GM21717 (cell line): ENCODE measurements around the gene CCDC191.

ENCODE experiments used
- ATAC-seq: cut with Tn5 transposase; IDR thresholded peaks from one replicate; pipeline ENCODE4 v1.9.1; 2021; ENCODE audit warnings: mild to moderate bottlenecking, moderate library complexity; ENCODE audit not compliant: unreplicated experiment

CCDC191 gene

DNA sequence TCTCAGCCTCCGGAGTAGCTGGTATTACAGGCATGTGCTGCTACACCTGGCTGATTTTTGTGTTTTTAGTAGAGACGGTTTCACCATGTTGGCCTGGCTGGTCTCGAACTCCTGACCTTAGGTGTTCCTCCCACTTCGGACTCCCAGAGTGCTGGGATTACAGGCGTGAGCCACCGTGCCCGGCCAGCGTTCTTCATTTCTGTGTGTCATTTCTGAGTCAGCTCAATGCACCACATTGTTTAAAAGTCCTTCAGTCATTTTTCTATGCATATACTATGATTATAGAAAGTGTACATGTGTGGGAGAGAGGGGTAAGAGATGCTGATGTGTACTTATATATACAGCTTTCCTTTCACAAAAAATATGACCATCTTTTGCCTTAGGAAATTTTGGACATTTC is 2.3 kb upstream of the CCDC191 start:
- no peak for ATAC-seq

DNA sequence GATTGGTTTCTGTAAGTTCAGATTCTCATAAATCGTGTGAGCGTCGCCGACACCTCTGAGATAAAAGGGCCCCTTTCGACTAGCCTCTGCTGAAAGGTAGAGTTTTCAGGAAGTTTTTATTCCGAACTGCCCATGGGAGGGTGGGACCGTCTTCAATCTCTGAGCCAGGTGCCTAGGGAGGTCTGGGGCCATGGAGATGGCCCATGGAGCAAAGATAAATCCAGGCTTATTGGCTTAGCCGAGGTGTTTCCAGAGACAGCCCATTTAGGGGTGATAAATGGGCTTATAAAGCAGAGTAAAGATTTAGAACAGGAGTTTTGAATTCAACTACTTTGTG is 653 bp upstream of the CCDC191 start:
- peak; percentile 10 for ATAC-seq

DNA sequence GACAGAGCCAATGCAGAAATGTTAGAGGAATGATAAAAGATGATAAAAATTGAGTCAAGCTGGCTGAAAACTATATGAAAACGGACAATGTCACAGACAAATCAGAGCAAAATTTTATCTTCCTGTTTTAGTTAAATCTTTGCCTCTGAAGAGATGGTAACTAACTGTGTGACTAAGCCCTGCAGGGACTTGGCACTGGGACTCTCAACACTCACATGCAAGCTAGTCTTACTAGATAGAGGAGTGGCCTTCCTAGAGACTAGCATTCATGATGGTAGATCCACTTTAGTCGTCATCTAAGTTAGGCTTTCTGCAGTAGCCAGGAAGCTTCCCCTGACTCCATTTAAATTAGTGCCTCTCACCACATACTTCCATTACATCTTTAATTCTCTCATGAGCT is 4.1 kb downstream of the CCDC191 start:
- no peak for ATAC-seq

DNA sequence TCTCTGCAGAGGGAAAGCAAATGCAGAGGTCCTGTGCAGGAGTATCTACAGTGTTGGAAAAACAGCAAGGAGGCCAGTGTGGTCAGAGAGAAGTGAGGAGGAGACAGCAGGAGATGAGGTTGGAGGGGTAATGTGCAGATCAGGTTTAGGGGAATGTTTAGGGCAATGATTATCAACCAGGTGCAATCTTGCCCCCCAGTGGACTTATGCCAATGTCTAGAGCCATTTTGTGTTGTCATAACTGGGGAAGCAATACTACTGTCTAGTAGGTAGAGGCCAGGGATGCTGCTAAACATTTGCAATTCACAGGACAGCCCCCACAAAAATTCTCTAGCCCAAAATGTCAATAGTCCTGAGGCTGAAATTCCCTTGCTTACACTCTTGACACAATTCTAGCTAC is 13.1 kb downstream of the CCDC191 start:
- no peak for ATAC-seq

DNA sequence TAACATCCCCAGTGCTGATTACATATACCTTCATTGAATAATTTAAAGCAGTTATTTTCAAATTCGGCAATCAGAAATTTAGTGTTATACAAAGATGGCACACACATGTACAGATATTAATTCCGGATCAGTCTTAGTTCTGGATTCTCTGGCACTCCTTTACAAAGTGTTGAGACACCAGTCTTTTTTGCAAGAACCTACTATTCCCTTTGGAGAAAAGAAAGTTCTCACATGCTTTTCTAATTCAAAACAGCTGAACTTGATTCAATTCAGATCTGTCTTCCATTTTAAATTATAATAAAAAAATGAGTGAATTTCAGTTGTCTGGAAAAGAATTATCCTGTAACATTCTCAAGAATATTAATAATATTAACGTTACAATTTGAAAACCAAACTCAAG is 20.4 kb downstream of the CCDC191 start:
- no peak for ATAC-seq

DNA sequence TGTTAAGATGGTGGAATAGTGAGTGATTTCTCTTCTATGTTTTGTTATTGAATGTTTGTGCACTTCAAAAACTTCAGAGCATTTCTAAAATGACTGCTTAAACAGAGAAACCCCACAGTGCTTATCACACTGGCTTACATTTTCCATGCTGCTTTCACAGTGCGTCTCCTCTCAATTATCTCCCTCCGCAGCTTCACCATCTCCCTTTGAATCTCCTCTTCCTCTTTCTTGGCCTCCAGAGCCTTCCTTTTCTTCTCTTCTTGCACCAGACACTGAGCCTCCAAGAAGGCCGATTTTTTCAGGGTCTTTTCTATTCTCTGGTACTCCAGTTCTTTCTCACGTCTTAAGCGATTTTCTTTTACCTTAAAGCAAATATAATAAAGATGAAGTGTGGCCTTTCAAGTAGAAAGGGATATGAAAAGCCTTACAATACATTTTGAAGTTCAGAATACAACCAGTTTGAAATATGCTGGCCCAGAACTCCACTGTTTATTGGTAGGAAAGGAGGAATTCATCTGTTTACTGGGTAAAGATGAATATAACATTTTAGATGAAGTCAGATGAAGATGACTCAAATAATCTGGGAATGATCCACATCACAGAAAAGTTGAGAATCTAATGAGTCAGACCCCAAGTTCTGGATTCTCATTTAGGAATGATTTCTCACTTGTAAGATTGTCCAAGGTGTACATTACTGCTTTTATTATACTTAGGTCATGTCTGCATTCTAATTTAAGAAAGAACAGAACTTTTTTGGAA is 21.4 kb downstream of the CCDC191 start:
- no peak for ATAC-seq

DNA sequence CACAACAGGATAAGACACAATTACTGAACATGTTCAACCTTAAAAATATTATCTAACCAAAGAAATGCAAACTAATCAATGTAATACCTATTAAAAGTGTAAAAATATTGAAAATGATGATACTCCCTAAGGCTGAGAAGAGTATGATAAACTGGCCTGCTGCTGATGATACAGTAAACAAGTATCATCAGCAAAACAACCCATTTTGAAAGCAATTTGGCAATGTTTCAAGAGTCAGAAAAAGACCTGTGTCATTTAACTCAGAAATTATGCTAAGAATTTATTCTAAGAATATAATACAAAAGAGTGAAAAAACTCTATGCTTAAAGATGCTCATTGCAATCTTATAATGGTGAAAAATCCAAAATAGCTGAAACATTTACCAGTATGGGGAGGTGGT is 22.1 kb downstream of the CCDC191 start:
- no peak for ATAC-seq

DNA sequence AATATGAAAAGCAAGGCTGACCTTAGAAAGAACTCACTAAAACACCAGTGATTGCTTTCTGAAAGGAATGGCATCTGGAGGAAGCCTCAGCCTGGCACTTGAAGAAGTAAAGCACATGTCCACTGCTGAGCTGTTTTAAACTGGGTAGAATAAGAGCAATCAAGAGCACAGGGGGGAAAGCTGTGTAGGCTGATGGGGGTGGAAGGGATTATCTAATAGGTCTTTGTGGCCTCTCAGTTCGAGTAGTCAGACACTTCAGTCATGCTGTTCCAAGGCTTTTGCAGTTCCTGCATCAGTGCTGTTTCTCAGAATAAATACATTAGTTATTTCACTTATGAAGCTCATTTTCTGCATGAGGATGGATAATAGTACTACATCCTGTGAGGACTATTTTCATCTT is 22.6 kb downstream of the CCDC191 start:
- no peak for ATAC-seq

DNA sequence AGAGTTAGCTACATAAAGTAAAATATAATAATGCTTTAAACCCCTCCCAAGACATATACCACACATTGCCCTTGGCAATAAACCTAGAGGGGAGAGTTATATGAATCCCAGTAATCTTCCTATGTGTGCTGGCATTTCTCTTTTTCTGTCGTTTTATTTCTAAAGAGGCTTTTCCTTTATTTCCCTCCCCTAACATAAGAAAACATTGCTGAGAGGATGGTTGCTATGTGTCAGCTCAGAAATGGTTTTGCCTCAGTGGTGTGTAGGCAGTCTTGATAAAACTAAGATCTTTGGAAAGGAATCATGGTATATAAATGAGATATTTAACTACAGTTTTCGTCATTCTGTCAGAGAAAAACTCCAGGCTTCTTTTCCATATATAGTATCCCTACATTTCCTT is 30.0 kb downstream of the CCDC191 start:
- ATAC-seq, result no peak

DNA sequence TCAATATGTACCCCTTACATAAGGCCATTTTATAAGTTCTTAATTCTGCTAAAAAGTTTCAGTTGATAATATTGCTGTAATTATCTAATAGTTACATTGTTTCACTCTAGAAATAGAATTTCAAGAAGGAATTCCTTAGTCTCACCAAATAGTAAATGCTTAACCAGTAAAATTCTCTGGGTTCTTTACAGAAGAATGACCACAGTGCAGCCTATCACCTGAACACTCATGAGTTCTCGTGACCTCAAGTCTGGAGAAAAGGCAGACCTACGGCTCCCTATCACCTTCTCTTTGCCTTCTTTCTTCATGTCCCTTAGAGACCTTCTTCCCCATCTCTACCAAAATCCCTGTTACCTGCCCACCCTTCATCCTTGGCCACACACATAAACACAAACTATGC is 30.9 kb downstream of the CCDC191 start:
- ATAC-seq, result no peak

DNA sequence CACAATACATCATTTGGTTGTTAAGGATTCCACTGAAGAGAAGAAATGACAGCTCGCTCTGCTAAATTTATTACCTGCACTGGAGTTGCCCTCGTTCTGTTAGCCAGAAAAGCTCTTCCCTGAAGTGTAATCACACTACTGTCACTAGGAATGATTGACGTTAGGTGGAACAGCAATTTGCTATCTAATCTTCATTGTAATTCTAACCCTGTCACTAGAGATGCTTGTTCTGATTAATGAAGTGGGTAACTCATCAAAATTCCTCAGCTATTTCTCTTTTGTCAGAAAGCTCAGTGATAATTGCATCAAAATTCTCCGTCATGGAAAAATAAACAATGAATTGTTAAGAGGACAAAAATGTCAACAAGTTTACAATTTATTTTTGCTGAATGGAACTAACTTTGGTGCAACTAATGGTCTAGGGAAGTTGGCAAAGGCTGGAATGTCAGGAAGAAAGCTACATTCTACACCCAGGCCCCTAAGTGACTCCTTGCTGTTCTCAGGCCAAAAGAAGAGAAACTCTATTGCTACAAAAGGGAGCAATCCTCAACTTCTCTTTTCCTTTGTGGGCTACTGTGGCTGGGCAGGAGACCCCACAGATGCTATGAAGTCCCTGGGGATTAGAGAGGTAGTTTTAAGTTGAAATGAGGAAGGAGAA is 34.1 kb downstream of the CCDC191 start:
- ATAC-seq, result no peak

DNA sequence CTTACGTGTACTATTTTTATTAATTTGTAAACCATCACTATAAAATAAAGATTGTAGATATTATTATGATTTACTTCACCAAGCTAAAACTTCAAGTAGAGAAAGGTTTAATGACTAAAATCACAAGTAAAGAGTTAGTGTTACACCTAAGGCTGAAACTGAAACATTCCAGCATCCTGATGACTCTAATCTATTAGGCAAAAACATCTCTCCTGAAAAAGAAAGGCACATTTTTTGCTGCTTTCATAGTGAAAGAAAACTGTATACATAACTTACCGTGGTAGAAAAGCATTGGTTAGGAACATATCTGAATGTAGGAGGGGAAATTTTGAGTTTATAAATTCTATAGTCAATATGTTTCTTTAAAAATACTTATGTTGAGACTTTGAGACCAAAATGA is 35.4 kb downstream of the CCDC191 start:
- ATAC-seq, result no peak

DNA sequence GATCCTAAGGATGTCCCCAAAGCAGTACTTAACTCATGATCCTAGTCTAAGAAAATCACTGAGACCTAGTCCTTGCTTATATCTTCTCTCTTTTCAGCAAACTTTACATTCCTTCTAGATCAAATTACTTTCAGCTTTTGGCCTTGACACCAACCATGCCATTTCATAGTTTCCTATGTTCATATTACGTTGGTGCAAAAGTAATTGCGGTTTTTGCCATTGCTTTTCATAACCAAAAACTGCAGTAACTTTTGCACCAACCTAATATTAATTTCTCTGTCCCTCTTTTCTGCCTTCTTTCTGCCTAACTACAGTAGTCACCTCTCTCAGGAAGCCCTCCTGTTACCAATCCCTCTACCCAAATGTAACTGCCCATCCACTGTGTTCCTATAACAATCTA is 36.8 kb downstream of the CCDC191 start:
- ATAC-seq, result no peak

DNA sequence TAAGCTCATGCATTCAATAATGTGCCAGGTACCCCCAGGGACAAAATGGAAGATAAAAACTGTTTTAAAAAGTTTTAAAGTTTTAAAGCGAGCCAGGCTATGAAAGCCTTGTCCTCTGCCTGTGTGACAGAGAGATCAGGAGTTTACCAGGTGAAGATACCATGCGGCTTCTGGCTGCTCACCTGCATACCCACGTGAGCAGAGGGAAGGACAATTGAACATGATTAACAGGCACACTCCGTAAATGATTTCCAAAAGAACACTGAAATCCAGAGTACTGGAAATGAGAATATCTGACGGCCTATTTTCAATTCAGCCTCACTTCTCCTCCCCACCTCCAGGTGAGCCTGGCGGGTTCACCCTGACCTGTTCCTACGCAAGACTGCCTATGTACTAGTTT is 42.1 kb downstream of the CCDC191 start:
- no peak for ATAC-seq

DNA sequence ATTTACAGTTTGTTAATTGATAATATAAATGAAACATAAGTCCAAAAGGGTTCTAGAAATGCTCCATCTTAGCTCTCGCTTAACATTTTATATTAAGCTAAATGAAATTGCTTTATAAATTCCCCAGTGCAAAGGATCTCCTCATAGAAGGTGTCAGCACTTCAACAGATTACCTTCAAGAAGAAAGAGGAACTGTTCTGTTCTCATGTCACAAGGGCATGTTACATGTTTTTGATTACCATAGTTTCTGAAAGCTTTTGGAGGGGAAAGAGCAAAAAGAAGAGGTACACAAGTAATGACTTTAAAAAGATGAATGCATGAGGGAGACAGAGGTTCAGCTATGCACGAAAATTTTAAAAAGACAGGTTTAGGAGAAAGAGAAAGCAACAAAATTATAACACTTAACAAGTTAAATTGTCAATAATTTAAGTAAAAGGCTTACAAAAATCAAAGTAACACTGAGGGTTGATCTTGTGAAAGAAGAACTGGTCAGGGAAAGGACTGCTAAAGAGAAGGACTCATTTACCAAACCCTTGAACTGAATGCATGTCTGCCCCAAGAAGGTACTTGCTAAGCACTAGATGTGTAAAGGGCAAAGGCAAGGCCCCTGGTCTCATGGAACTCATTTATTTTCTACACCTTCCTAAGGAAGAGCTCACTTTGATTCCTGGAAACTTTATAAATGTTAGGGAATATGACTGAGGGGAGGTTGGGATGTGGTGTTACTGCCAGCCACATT is 45.1 kb downstream of the CCDC191 start:
- no peak for ATAC-seq

DNA sequence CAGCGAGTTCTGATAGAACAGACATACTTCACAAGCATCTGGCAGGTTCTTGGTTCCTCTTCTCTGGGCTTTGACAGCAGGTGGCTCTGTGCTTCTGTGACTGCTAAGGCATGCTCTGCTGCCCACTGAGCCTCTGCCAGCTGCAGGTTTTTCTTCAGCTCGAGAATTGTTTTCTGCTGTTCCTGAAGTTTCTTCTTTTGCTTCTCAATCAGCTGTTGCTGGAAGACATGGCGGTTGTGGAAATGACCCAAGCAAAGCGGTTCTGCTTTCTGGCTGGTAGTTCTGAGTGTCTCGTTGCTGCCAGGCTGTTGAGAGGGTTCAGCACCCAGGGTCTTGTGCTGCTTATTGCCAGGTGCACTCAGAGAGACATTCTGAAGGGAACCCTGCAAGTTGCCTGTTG is 50.8 kb downstream of the CCDC191 start:
- ATAC-seq, result peak; percentile 94

DNA sequence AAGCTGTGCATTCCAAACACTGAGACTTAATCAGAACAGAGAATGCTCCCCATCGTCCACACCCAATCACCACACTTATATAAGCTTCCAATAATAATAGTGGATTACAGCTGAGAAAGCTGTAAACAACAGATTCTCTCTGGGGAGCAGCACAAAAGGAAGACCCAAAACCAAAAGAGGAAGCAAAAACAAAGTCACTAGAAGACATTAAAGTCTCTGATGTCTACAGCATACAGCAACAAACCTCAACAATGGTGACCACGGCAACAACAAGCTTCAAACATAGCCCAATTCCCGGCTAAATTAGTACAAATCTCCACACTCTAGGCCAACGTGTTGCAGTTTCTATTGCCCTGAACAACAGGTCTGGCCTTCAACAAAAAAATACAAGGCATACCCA is 70.8 kb downstream of the CCDC191 start:
- ATAC-seq, result no peak

DNA sequence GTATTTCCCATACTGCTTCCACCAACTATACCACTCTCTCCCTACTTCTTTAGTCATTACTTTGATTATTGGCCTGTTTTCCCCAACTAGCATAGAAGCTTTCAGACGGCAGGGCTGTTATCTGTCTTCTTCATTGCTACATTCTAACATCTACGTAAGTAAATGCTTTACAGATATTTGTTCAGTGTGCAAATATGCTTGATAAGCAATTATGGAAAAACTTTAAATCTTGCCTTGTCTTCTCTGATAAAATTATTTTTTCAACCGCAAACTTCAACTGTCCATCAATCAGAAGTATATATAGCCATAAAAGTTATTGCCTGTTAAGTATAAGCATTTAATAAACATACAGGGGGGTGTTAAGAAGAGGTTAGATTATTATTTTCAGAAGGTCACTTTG is 72.8 kb downstream of the CCDC191 start:
- no peak for ATAC-seq

DNA sequence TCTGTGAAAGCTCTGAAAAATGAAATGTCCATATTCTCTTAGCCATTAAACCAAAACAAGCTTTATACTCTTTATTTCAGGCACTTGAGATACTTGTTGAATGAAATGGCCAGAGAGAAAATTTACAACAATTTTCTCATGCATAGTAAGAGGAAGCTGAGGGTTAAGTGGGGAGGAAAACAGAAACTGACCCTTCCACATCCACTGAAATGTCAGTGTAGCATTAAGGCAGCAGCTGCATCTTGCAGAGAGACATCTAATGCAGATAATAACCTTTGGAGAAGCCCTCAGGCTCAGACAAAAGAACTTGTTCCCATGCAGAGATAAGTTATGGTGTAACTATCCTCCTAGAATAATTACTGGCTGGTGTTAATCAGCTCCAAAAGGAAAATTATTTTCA is 74.5 kb downstream of the CCDC191 start:
- no peak for ATAC-seq

DNA sequence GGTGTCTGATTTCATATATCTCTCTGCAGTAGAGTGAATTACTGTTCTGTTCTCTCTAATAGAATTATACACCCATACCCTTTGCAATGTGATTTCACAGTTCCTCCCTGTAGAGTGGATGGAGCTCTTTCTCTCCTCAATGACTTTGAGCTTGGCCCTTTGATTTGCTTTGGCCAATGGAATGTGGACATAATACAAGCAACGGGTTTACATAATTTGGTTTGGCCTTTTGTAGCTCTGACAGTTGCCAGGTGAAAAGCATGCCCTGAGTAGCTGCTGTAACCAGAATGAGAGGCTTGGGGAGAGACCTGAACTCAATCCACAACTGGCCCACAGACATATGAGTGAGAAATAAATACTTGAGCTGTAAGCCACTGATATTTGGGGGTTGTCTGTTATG is 76.4 kb downstream of the CCDC191 start:
- no peak for ATAC-seq

DNA sequence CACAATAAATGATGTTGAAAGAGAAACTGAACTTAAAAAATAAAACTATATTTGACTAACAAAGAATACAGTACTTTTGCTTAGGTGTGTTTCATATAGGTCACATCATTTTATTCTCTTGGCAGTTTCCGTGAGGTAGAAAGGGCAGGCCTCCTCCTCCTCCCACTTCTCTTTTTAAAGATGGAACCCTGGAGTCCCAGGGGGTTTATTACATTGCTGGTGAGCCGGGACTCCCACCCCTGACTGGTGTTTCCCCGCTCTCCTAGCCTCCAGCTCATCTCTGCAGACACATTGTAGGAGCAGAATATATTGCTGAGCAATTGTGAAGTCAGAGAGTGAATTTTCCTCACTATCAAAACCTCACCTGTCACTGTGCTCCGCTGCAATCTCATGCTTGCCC is 78.5 kb downstream of the CCDC191 start:
- no peak for ATAC-seq

DNA sequence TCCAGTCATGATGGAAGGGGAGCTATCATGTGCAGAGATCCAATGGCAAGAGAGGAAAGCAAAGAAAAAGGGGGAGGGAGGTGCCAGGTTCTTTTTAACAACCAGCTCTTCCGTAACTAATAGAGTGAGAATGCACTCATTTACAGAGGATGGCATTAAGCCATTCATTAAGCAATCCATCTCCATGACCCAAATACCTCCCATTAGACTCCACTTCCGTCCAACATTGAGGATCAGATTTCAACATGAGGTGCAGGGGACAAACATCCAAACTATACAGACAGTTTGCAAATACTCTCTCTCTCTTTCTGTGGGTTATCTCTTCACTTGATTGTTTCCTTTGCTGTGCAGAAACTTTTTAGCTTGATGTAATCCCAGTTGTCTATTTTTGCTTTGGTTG is 87.3 kb downstream of the CCDC191 start:
- ATAC-seq, result no peak
